HepG2 (cell line): Measurements from ENCODE around the gene TOP1. TPM values are rescaled to one million over a fixed set of nuclear protein-coding genes. Genes with fewer than 3 reads are reported as not detected.
A peak's percentile ranks its signal among the peaks of the same experiment; 100 is the strongest.
"Not testable (repeated sequence)": the region's sequence is repeated elsewhere in the genome, so short reads cannot be mapped to it uniquely, and the experiment has no call there.

ENCODE experiments used
- ATAC-seq: fragments of 200-7000 bp; cut with Tn5 transposase; 3 replicates; pipeline ENCODE4 v1.9.1; 2020; ENCODE audit warnings: mild to moderate bottlenecking, moderate library complexity
- BruUV-seq: library from RNA; stranded (reverse); fragments of 400-500 nt; replicated peaks from 2 replicates; lab custom pipeline; 2021; lab: Mats Ljungman, UMichigan
- CTCF ChIA-PET: fragments of 300-600 bp; formaldehyde crosslinking; extraction: SDS; loops from one replicate; lab custom pipeline; 2021; ENCODE audit warnings: low total read pairs, inconsistent platforms, low intra/inter-chr PET ratio; lab: Yijun Ruan, JAX
- POLR2A ChIA-PET: fragments of 350-600 bp; sonication (Branson Sonifier 250); formaldehyde crosslinking; loops from one replicate; lab custom pipeline; 2020; ENCODE audit warnings: antibody characterized with exemption, inconsistent platforms; lab: Yijun Ruan, JAX
- DNase-seq: peaks from one replicate; pipeline ENCODE4 v3.0.0-alpha.2; 2015; ENCODE audit warnings: low spot score
- FAIRE-seq: peaks from 3 replicates; lab custom pipeline; 2011; peaks lifted over from hg19 to GRCh38; lab: Jason Lieb, UNC
- H2AFZ ChIP-seq: one replicate; pipeline ENCODE4 v1.6.1; 2011; ENCODE audit warnings: low read length, inconsistent platforms
- H3K27ac ChIP-seq: fragments of 300-600 bp; 3 replicates; pipeline ENCODE4 v1.8.0; 2011; ENCODE audit warnings: mixed run types, mild to moderate bottlenecking, mixed read lengths, low read length, inconsistent platforms; ENCODE audit not compliant: insufficient read depth; ENCODE audit errors: extremely low read length
- H3K27me3 ChIP-seq, 2 experiments: fragments of 200-600 bp in 1 of 2; 2 replicates in 1 of 2; 3 replicates in 1 of 2; pipeline versions ENCODE4 v1.6.0 to v1.8.0; 2011; ENCODE audit warnings: low read length in 2 of 2, mild to moderate bottlenecking in 2 of 2, moderate library complexity in 2 of 2, inconsistent platforms in 1 of 2; ENCODE audit not compliant: insufficient read depth in 2 of 2, control insufficient read depth in 1 of 2
- H3K36me3 ChIP-seq, 2 experiments: fragments of 200-600 bp in 1 of 2; replicated peaks in 1 of 2; 2 replicates in 1 of 2; 3 replicates in 1 of 2; pipeline versions ENCODE4 v1.5.1 to v1.8.0; 2011; ENCODE audit warnings: low read length in 2 of 2, inconsistent platforms in 1 of 2; ENCODE audit not compliant: insufficient read depth in 2 of 2, control insufficient read depth in 1 of 2
- H3K4me1 ChIP-seq: 2 replicates; pipeline ENCODE4 v1.5.1; 2012; ENCODE audit warnings: low read length, inconsistent platforms; ENCODE audit not compliant: insufficient read depth
- H3K4me2 ChIP-seq: 2 replicates; pipeline ENCODE4 v1.6.0; 2011; ENCODE audit warnings: low read depth, low read length, inconsistent platforms
- H3K4me3 ChIP-seq, 3 experiments: fragments of 200-600 bp in 1 of 3; sonication (generic), shearing (Covaris generic) in 1 of 3; replicated peaks in 1 of 3; 2 replicates each; pipeline ENCODE4 v1.5.1; 2011 to 2016; ENCODE audit warnings: low read length in 3 of 3, inconsistent platforms in 2 of 3, low read depth in 2 of 3, mild to moderate bottlenecking in 2 of 3, control low read depth in 1 of 3, mixed read lengths in 1 of 3; ENCODE audit not compliant: insufficient read depth in 1 of 3
- H3K79me2 ChIP-seq: one replicate; pipeline ENCODE4 v1.6.1; 2011; ENCODE audit warnings: low read length, inconsistent platforms; ENCODE audit not compliant: insufficient read depth
- H3K9ac ChIP-seq: 2 replicates; pipeline ENCODE4 v1.6.0; 2011; ENCODE audit warnings: mild to moderate bottlenecking, low read depth, low read length, inconsistent platforms; ENCODE audit not compliant: insufficient read depth
- H3K9me3 ChIP-seq: 2 replicates; pipeline ENCODE4 v1.5.1; 2012; ENCODE audit warnings: mild to moderate bottlenecking, low read length
- H4K20me1 ChIP-seq: 2 replicates; pipeline ENCODE4 v1.6.0; 2011; ENCODE audit warnings: inconsistent platforms, mild to moderate bottlenecking, low read length, moderate library complexity; ENCODE audit not compliant: insufficient read depth
- CCDC6 ChIP-seq: sonication (generic); formaldehyde crosslinking; IDR thresholded peaks from 2 replicates; pipeline ENCODE4 v1.8.1; 2022; ENCODE audit warnings: mild to moderate bottlenecking, missing genetic modification reagents, moderate library complexity
- SETDB1 ChIP-seq: sonication (generic); formaldehyde crosslinking; IDR thresholded peaks from 2 replicates; pipeline ENCODE4 v1.5.1; 2020; ENCODE audit warnings: missing genetic modification reagents, mild to moderate bottlenecking, borderline replicate concordance
- SP2 ChIP-seq: sonication (generic); formaldehyde crosslinking; IDR thresholded peaks from 2 replicates; pipeline ENCODE4 v1.5.1; 2020; ENCODE audit warnings: mild to moderate bottlenecking, missing genetic modification reagents
- ZNF501 ChIP-seq: sonication (generic); formaldehyde crosslinking; IDR thresholded peaks from 2 replicates; pipeline ENCODE4 v1.5.1; 2020; ENCODE audit warnings: mild to moderate bottlenecking, moderate library complexity, missing genetic modification reagents
- ZNF564 ChIP-seq: sonication (generic); formaldehyde crosslinking; IDR thresholded peaks from 2 replicates; pipeline ENCODE4 v1.8.1; 2023; ENCODE audit warnings: mild to moderate bottlenecking, missing genetic modification reagents
- ZNF572 ChIP-seq: sonication (generic); formaldehyde crosslinking; IDR thresholded peaks from 2 replicates; pipeline ENCODE4 v1.5.1; 2020; ENCODE audit warnings: mild to moderate bottlenecking, missing genetic modification reagents
- WGBS: methylation state at CpG from one replicate; pipeline ENCODE4 v1.1.6; 2017; ENCODE audit warnings: low lambda C conversion rate; 5-methylcytosine and 5-hydroxymethylcytosine counted together
- in situ Hi-C: cut with HindIII; loops from 2 replicates; pipeline ENCODE4 v1.10.0; 2017; ENCODE audit warnings: low pct_unique_long_range_greater_than_20kb; ENCODE audit not compliant: extremely low pct_ligation_motif_present
- intact Hi-C: fragments of 100-400 bp; cut with micrococcal nuclease; formaldehyde crosslinking; loops from one replicate; pipeline ENCODE4 v1.10.0; 2022; ENCODE audit not compliant: unreplicated experiment
- polyA plus RNA-seq, 8 experiments: library from polyadenylated mRNA; depleted of rRNA in 3 of 8; stranded (reverse) in 7 of 8; unstranded in 1 of 8; fragments of >200 nt; fragmentation: Illumina TruSeq in 4 of 8; extraction: Trizol in 4 of 8; gene quantifications; 2 replicates each; pipeline versions ENCODE4 v1.2.1 to v1.2.3, GENCODE V29; 2011 to 2016; ENCODE audit warnings: low read depth in 4 of 8, missing spikeins in 1 of 8, mixed read lengths in 1 of 8; ENCODE audit not compliant: insufficient read depth in 1 of 8
- total RNA-seq, 5 experiments: library from RNA; depleted of rRNA; stranded (reverse); fragments of >200 nt; fragmentation: Illumina TruSeq; extraction: Trizol; gene quantifications; 2 replicates each; pipeline ENCODE4 v1.2.3, GENCODE V29; 2016; ENCODE audit warnings: low read depth in 1 of 5
- TF ChIP-seq, protein P1 (sequence below): sonication (generic); formaldehyde crosslinking; conservative IDR thresholded peaks from 2 replicates; pipeline ENCODE4 v1.4.0; 2020; ENCODE audit warnings: mild to moderate bottlenecking, missing genetic modification reagents, moderate library complexity
- TF ChIP-seq, protein P2 (sequence below), 2 experiments: fragments of 450-650 bp in 1 of 2; sonication (generic) in 1 of 2; formaldehyde crosslinking in 1 of 2; IDR thresholded peaks; 2 replicates each; pipeline versions ENCODE4 v1.6.1 to v1.8.0; 2016 to 2022; ENCODE audit warnings: antibody characterized with exemption in 1 of 2, mild to moderate bottlenecking in 1 of 2, missing genetic modification reagents in 1 of 2

Gene TOP1
- total and polyA plus RNA-seq, 2 of the 13 experiments (the other 11 are each of a cell fraction or from before 2014, with no cell fraction given) = 10.2 to 19.4 TPM

GRCh38 chr20:41003143-41003935, 25.3 kb upstream of the TOP1 start (continued):
- TF ChIP-seq, protein P1, sequence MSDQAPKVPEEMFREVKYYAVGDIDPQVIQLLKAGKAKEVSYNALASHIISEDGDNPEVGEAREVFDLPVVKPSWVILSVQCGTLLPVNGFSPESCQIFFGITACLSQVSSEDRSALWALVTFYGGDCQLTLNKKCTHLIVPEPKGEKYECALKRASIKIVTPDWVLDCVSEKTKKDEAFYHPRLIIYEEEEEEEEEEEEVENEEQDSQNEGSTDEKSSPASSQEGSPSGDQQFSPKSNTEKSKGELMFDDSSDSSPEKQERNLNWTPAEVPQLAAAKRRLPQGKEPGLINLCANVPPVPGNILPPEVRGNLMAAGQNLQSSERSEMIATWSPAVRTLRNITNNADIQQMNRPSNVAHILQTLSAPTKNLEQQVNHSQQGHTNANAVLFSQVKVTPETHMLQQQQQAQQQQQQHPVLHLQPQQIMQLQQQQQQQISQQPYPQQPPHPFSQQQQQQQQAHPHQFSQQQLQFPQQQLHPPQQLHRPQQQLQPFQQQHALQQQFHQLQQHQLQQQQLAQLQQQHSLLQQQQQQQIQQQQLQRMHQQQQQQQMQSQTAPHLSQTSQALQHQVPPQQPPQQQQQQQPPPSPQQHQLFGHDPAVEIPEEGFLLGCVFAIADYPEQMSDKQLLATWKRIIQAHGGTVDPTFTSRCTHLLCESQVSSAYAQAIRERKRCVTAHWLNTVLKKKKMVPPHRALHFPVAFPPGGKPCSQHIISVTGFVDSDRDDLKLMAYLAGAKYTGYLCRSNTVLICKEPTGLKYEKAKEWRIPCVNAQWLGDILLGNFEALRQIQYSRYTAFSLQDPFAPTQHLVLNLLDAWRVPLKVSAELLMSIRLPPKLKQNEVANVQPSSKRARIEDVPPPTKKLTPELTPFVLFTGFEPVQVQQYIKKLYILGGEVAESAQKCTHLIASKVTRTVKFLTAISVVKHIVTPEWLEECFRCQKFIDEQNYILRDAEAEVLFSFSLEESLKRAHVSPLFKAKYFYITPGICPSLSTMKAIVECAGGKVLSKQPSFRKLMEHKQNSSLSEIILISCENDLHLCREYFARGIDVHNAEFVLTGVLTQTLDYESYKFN = peak; percentile 94
- TF ChIP-seq CCDC6 = peak; percentile 95; the same call in 1 of the 2 replicates
- TF ChIP-seq, all 625 proteins: peak for 290

DNA sequence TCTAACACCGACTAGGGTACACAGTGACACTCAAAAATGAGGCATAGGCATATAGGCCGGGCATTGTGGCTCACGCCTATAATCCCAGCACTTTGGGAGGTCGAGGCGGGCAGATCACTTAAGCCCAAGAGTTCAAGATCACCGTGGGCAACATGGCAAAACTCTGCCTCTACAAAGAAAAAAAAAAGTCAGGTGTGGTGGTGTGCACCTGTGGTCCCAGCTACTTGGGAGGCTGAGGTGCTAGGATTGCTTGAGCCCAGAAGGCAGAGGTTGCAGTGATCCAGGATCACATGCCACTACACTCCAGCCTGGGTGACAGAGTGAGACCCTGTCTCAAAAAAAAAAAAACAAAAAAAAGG, 24.7 kb upstream of the TOP1 start:
- POLR2A ChIA-PET, H3K79me2 ChIP-seq, ATAC-seq, H4K20me1 ChIP-seq, BruUV-seq, DNase-seq, in situ Hi-C loops, CTCF ChIA-PET, FAIRE-seq, H2AFZ ChIP-seq, H3K9me3 ChIP-seq, H3K27ac ChIP-seq, H3K36me3 ChIP-seq: not testable (repeated sequence)
- Histone ChIP-seq H3K4me1 (peaks cover 81% of the 10 kb centered on the region), H3K27me3 (peaks cover 6 to 32% of the 10 kb centered on the region in 2 experiments; a peak in 4 of 5 replicates), H3K9ac (peak overlapping the region; percentile 56; the same call in 1 of the 2 replicates), H3K4me2 (peak overlapping the region; percentile 94), H3K4me3 (peak overlapping the region; percentile 36 to 63 (median 38); a peak in 4 of 6 replicates)
- intact Hi-C loops = loop anchor here (1.0 kb wide), 2 partner anchors 24 to 35 kb away; partner anchors contain the start of gene TOP1
- WGBS = 56% methylated on average over 6 of the region's 6 CpGs
- TF ChIP-seq SP2 (CRISPR knock-in tag) (peak; percentile 35; the same call in 1 of the 2 replicates), ZNF501 (CRISPR knock-in tag) (peak; percentile 62), ZNF564 (CRISPR knock-in tag) (0 out of 2 replicates have a peak, but pooled peaks have one; percentile 35), ZNF572 (CRISPR knock-in tag) (peak; percentile 97), SETDB1 (CRISPR knock-in tag) (0 out of 2 replicates have a peak, but pooled peaks have one; percentile 24)
- TF ChIP-seq, protein P2, sequence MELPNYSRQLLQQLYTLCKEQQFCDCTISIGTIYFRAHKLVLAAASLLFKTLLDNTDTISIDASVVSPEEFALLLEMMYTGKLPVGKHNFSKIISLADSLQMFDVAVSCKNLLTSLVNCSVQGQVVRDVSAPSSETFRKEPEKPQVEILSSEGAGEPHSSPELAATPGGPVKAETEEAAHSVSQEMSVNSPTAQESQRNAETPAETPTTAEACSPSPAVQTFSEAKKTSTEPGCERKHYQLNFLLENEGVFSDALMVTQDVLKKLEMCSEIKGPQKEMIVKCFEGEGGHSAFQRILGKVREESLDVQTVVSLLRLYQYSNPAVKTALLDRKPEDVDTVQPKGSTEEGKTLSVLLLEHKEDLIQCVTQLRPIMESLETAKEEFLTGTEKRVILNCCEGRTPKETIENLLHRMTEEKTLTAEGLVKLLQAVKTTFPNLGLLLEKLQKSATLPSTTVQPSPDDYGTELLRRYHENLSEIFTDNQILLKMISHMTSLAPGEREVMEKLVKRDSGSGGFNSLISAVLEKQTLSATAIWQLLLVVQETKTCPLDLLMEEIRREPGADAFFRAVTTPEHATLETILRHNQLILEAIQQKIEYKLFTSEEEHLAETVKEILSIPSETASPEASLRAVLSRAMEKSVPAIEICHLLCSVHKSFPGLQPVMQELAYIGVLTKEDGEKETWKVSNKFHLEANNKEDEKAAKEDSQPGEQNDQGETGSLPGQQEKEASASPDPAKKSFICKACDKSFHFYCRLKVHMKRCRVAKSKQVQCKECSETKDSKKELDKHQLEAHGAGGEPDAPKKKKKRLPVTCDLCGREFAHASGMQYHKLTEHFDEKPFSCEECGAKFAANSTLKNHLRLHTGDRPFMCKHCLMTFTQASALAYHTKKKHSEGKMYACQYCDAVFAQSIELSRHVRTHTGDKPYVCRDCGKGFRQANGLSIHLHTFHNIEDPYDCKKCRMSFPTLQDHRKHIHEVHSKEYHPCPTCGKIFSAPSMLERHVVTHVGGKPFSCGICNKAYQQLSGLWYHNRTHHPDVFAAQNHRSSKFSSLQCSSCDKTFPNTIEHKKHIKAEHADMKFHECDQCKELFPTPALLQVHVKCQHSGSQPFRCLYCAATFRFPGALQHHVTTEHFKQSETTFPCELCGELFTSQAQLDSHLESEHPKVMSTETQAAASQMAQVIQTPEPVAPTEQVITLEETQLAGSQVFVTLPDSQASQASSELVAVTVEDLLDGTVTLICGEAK (IDR thresholded peaks at IDR 0.05) = not testable (repeated sequence)
- TF ChIP-seq, protein P2 (CRISPR knock-in tag; IDR thresholded peaks at IDR 0.05) = peak; percentile 23; the same call in 1 of the 2 replicates
